Hepatocyte (in vitro differentiated cells): Measurements from ENCODE around the gene DMRTC2. TPM values are rescaled to one million over a fixed set of nuclear protein-coding genes. Genes with fewer than 3 reads are reported as not detected.

Experiments
- DNase-seq: peaks from one replicate; pipeline ENCODE4 v3.0.0-alpha.2; 2016; ENCODE audit warnings: low spot score
- H2AFZ ChIP-seq: fragments of 200-600 bp; sonication (generic); 2 replicates; pipeline ENCODE4 v1.6.0; 2016; ENCODE audit warnings: antibody characterized with exemption, mild to moderate bottlenecking
- H3K27ac ChIP-seq: fragments of 200-600 bp; sonication (generic); 2 replicates; pipeline ENCODE4 v1.5.1; 2016; ENCODE audit warnings: mild to moderate bottlenecking
- H3K27me3 ChIP-seq: fragments of 200-600 bp; sonication (generic); 2 replicates; pipeline ENCODE4 v1.6.1; 2016
- H3K36me3 ChIP-seq: fragments of 200-600 bp; sonication (generic); replicated peaks from 2 replicates; pipeline ENCODE4 v1.5.1; 2016; ENCODE audit warnings: low read depth; ENCODE audit not compliant: insufficient read depth
- H3K4me1 ChIP-seq: fragments of 200-600 bp; sonication (generic); 2 replicates; pipeline ENCODE4 v1.5.1; 2016; ENCODE audit warnings: mild to moderate bottlenecking, moderate library complexity; ENCODE audit not compliant: insufficient read depth
- H3K4me2 ChIP-seq: fragments of 200-600 bp; sonication (generic); 2 replicates; pipeline ENCODE4 v1.6.0; 2016
- H3K4me3 ChIP-seq: fragments of 200-600 bp; sonication (generic); 2 replicates; pipeline ENCODE4 v1.5.1; 2016; ENCODE audit warnings: mild to moderate bottlenecking
- H3K79me2 ChIP-seq: fragments of 200-600 bp; sonication (generic); 2 replicates; pipeline ENCODE4 v1.6.0; 2017; ENCODE audit warnings: mild to moderate bottlenecking
- H3K9me2 ChIP-seq: fragments of 200-600 bp; sonication (generic); replicated peaks from 2 replicates; pipeline ENCODE4 v1.6.0; 2017; ENCODE audit warnings: mild to moderate bottlenecking; ENCODE audit not compliant: insufficient read depth
- H3K9me3 ChIP-seq: fragments of 200-600 bp; sonication (generic); 2 replicates; pipeline ENCODE4 v1.5.1; 2016; ENCODE audit warnings: low read depth, mild to moderate bottlenecking
- H4K20me1 ChIP-seq: fragments of 200-600 bp; sonication (generic); 2 replicates; pipeline ENCODE4 v1.6.0; 2016; ENCODE audit warnings: mild to moderate bottlenecking; ENCODE audit not compliant: insufficient read depth, poor library complexity, severe bottlenecking
- CTCF ChIP-seq: fragments of 200-600 bp; sonication (generic); IDR thresholded peaks from 2 replicates; pipeline ENCODE4 v1.5.1; 2016; ENCODE audit warnings: antibody characterized with exemption, mild to moderate bottlenecking; ENCODE audit not compliant: poor library complexity
- EZH2 ChIP-seq: fragments of 200-600 bp; sonication (generic); IDR thresholded peaks from 2 replicates; pipeline ENCODE4 v1.6.1; 2016; ENCODE audit warnings: antibody characterized with exemption, mild to moderate bottlenecking, borderline replicate concordance
- EZH2phosphoT487 ChIP-seq: fragments of 200-600 bp; sonication (generic); IDR thresholded peaks from one replicate; pipeline ENCODE4 v1.6.1; 2018; ENCODE audit warnings: antibody characterized with exemption, mild to moderate bottlenecking, low read depth, moderate library complexity; ENCODE audit not compliant: unreplicated experiment, severe bottlenecking
- WGBS: methylation state at CpG from one replicate; pipeline ENCODE4 v1.1.6; 2016; ENCODE audit warnings: low lambda C conversion rate; ENCODE audit errors: missing lambda C conversion rate; 5-methylcytosine and 5-hydroxymethylcytosine counted together
- polyA plus RNA-seq: library from polyadenylated mRNA; unstranded; fragments of >200 nt; fragmentation: Nextera tagmentation; extraction: Ambion mirVana; gene quantifications from 2 replicates; pipeline ENCODE4 v1.2.1, GENCODE V29; 2016
- total RNA-seq: library from RNA; depleted of rRNA; stranded (reverse); fragments of >200 nt; gene quantifications from 2 replicates; pipeline ENCODE4 v1.2.3, GENCODE V29; 2014

Gene DMRTC2
- total and polyA plus RNA-seq, 2 experiments from 2014 or later = not detected

- Histone ChIP-seq H3K9me2 (no peaks in the 10 kb centered on the region), H2AFZ (peak overlapping the region; percentile 73), H3K4me1 (peaks cover 13% of the 10 kb centered on the region), H3K79me2 (peaks cover 27% of the 10 kb centered on the region), H3K36me3 (no peaks in the 10 kb centered on the region), H3K4me2 (peak overlapping the region; percentile 95), H4K20me1 (no peaks in the 10 kb centered on the region), H3K4me3 (peak overlapping the region; percentile 59), H3K9me3 (no peaks in the 10 kb centered on the region), H3K27ac (peak overlapping the region; percentile 40), H3K27me3 (no peaks in the 10 kb centered on the region)
- TF ChIP-seq EZH2phosphoT487 (no peak), CTCF (no peak), EZH2 (no peak)
- under 1% methylated on average over 65 of the region's 66 CpGs for WGBS
- peak; percentile 98 for DNase-seq
Observed at GRCh38 chr19:41883821-41884733, 39.2 kb downstream of the DMRTC2 start.

GRCh38 chr19:41886761-41887710 is 42.2 kb downstream of the DMRTC2 start:
- Histone ChIP-seq H3K9me3 (no peaks in the 10 kb centered on the region), H3K4me2 (peak overlapping the region; percentile 51), H3K27me3 (no peaks in the 10 kb centered on the region), H3K36me3 (no peaks in the 10 kb centered on the region), H3K4me1 (peaks cover 13% of the 10 kb centered on the region), H3K9me2 (no peaks in the 10 kb centered on the region), H3K27ac (peak overlapping the region; percentile 85), H2AFZ (no peak overlapping the region), H3K4me3 (no peak overlapping the region), H4K20me1 (no peaks in the 10 kb centered on the region), H3K79me2 (peaks cover 27% of the 10 kb centered on the region)
- TF ChIP-seq EZH2 (no peak), EZH2phosphoT487 (no peak), CTCF (no peak)
- DNase-seq = no peak
- WGBS = 84% methylated on average over 12 of the region's 13 CpGs

- Histone ChIP-seq H2AFZ (no peak overlapping the region), H3K4me1 (peaks cover 13% of the 10 kb centered on the region), H3K36me3 (no peaks in the 10 kb centered on the region), H3K27me3 (no peaks in the 10 kb centered on the region), H3K9me2 (no peaks in the 10 kb centered on the region), H3K9me3 (no peaks in the 10 kb centered on the region), H3K79me2 (peaks cover 27% of the 10 kb centered on the region), H3K4me3 (no peak overlapping the region), H3K4me2 (peak overlapping the region; percentile 51), H4K20me1 (no peaks in the 10 kb centered on the region), H3K27ac (peak overlapping the region; percentile 85)
- WGBS = 42% methylated on average over 16 of the region's 17 CpGs
- DNase-seq = peak; percentile 87
- TF ChIP-seq CTCF (peak; percentile 37), EZH2phosphoT487 (no peak), EZH2 (no peak)
Observed at GRCh38 chr19:41887711-41888382, 43.0 kb downstream of the DMRTC2 start.
